Stimulated activated CD4-positive, alpha-beta T cell treated with anti-CD3 and anti-CD28 coated beads, Interleukin-15, amount 100 ng/mL, for 24 hours (primary cell): ENCODE measurements around the gene HELZ2.
"Not testable (repeated sequence)": the region's sequence is repeated elsewhere in the genome, so short reads cannot be mapped to it uniquely, and the experiment has no call there.

Source experiments
- DNase-seq: peaks from one replicate; pipeline ENCODE4 v3.0.0-alpha.2; 2020

Gene HELZ2

GRCh38 chr20:63563225-63563935 is 10.7 kb downstream of the HELZ2 start:
- DNase-seq: no peak

- no peak for DNase-seq
Observed at GRCh38 chr20:63562461-63563224, 11.4 kb downstream of the HELZ2 start.

DNA sequence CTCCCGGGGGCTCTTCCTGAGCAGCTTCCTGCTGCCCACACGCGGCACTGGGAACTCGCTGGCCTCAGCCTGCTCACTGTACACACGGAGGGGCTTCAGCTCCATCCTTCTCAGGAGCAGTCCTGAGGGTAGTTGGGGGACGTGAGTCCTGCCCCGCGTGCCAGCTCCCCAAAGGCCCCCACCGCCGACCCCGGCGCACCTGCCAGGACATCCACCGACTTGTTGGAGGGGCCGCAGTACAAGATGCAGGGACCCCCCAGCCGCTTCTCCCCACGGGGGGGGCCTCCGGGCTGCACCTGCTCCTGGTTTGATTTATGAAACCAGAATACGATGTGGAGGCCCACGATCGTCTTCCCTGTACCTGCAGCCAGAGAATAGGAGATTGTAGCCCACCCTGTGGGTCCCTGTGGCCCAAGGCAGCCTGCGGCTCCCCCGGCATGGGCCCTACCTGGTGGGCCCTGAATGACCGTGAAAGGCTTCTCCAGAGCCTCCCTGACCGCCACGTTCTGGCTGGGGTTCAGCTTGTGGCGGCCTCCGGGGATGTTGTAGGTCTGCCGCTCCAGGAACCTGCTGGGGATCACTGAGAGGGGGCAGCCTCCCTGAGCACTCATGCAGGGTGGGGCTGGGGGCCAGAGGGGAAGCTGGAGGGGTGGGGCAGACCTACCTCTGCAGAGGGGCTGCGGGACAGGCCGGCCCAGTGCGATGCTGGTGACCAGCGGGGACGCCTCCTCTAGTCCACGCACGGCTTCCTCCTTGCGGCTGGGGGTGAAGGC is 12.2 kb downstream of the HELZ2 start:
- DNase-seq: no peak

DNA sequence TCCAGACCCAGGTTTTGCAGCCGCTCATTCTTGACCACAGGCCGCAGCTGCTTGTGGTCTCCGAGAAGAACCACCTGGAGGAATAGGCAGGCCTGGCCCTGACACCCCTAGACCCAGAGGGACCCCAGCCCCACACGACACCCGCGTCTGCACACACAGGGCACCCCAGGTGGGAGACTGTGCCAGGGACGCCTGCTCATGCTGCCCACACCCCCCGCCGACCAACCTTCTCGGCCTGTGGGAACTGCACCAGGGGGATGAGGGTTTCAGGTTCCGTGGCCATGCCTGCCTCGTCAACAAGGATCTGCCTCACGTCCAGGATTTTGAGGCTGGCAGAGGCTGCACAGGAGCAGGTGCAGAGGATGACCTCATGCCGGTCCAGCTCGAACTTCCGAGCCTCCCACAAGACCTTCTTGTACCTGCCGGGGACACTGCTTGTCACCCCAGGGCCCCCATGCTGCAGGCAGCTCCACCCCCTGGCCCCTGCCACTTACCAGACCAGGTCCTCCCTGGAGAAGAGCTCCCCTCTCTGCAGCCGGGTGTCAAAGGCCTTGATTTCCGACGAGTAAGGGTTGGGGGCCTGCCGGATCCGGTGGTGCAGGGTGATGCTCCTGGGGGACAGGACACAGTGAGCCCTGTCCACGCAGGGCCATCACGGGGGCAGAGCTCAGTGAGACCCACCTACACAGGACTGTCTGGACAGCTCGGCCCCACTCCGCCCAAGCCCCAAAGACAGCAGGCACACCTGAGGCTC is 13.0 kb downstream of the HELZ2 start:
- DNase-seq: no peak

GRCh38 chr20:63560333-63560805 is 13.7 kb downstream of the HELZ2 start:
- DNase-seq: no peak

- DNase-seq: not testable (repeated sequence)
Observed at GRCh38 chr20:63559485-63560332, 14.3 kb downstream of the HELZ2 start.

DNA sequence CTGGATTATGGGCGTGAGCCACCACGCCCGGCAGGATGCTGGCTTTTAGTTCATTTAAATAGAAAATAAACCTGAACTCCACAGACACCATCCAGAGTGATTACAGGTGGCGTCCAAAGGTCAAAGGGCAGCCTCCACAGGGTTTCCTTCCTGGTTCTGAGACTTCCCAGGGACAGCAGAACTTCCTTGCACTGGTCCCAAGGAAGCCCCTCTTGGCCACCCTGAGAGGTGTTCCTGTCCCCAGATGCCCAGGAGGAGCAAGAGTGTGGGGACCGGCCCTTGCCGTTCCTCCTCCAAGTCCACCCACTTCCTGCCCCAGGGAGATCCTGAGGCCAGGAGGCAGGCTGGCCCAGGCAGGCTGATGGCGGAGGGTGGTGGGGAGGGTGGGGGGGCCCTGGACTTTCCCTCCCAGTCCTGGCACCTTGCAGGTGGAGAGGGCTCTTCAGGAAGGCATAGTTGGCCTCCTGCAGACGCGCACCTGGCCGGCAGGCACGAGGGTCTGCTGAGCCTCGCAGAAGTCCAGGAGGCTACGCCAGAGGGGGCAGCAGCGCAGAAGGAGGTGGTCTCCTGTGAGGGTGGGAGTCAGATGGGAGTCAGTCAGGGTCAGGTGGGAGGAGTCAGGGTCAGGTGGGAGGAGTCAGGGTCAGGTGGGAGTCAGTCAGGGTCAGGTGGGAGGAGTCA is 15.1 kb downstream of the HELZ2 start:
- no peak for DNase-seq

DNA sequence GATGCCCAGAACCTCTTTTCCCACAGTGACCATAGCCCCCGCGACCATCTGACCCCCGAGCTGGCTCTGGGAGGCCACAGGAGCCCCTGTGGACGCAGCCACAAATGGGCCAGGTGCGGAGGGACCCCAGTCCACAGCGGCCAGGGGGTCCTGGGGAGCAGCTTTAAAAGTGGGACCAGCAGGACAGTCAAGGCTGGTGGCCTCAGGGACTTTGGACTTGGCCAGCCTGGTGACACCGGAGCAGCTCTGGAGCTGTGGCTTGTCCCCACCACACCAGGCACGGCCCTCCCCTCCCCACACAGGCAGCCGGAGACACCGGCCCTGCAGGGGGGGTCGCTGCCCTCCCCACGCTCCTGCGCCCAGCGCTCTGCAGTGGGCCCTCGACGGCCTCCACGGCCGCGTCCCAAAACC is 16.6 kb downstream of the HELZ2 start:
- no peak for DNase-seq

DNA sequence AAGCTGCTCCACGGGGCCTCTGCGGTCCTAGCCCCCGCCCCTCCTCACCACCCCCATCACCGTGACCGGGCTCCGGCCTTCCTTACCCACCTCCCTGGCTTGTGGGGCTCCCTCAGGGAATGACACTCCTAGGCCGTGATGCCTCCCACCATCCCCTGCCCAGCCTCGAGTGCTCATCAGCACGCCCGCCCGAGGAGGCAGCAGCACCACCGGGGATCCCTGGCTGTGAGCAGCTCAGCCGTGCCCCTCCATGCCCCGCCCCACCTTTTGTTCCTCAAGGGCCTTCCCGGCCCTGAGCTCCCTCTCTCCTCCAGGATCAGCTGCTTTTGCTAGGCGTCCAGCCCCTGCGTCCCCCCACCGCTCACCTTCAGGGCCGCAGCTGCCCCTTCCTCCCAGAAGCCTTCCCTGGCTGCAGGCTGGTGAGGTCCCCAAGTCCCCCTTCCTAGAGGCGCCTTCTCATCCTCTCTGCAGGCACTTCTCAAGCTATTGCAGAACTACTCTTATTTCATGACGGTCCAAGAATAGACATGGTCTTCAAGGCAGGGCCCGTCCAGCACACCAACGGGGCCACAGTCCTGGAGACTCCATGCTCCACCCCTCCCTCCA is 17.1 kb downstream of the HELZ2 start:
- no peak for DNase-seq

DNA sequence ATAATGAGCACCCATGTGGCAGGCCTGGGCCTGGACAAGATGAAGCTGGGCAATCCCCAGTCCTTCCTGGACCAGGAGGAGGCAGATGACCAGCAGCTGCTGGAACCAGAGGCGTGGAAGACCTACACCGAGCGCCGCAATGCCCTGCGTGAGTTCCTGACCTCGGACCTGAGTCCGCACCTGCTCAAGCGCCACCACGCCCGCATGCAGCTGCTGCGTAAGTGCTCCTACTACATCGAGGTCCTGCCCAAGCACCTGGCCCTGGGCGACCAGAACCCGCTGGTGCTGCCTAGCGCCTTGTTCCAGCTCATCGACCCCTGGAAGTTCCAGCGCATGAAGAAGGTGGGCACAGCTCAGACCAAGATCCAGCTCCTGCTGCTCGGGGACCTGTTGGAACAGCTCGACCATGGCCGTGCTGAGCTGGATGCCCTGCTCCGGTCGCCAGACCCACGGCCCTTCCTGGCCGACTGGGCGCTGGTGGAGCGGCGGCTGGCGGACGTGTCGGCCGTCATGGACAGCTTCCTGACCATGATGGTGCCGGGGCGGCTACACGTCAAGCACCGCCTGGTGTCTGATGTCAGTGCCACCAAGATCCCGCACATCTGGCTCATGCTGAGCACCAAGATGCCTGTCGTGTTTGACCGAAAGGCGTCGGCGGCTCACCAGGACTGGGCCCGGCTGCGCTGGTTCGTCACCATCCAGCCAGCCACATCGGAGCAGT is 18.2 kb downstream of the HELZ2 start:
- DNase-seq: no peak

DNA sequence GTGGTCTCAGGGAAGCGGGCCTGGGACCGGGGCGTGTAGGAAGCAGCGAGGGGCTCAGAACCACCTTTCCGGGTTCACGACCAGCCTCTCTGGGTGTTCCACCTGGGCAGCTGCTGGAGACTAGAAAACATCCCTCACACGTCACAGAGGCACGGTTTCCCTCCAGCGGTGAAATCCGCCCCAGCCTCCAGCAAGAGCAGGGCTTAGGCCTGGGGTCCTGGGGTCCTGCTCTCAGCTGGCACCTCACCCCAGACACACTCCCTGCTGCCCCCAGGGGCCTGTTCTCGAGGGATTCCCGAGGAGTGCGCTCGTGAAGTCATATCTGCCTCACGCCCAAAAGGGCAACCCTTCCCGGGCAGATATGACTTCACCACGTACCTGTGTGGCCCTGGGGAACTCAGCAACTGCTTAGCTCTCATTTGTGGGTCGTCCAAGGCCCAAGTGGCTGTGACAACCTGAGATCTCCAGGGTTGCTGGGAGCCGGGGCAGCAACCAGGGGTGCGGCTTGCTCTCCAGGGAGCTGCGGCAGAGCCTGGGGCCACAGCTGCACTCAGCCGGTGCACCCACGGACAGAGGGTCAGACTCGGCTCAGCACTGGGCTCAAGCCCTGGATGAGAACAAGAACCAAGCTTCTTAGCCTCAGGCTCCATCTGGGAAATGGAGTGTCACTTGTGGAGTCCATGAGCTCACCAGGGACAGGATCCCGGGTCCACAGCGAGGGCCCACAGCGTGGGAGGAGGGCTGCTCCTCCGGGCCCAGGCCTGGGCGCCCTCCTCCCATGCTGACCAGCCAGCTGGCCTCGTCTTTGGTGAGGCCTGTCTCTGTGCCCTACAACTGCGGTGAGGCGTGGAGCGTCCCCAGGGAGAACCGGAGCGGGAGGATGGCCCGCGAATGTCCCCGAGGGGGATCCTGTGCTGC is 19.4 kb downstream of the HELZ2 start:
- no peak for DNase-seq

GRCh38 chr20:63553933-63554290 is 20.1 kb downstream of the HELZ2 start, which contains the start of gene FNDC11:
TSS of gene FNDC11 (plus strand) at chr20:63554159. CDS start at chr20:63555664, 1,505 bp downstream.
- peak; percentile 56 for DNase-seq

DNA sequence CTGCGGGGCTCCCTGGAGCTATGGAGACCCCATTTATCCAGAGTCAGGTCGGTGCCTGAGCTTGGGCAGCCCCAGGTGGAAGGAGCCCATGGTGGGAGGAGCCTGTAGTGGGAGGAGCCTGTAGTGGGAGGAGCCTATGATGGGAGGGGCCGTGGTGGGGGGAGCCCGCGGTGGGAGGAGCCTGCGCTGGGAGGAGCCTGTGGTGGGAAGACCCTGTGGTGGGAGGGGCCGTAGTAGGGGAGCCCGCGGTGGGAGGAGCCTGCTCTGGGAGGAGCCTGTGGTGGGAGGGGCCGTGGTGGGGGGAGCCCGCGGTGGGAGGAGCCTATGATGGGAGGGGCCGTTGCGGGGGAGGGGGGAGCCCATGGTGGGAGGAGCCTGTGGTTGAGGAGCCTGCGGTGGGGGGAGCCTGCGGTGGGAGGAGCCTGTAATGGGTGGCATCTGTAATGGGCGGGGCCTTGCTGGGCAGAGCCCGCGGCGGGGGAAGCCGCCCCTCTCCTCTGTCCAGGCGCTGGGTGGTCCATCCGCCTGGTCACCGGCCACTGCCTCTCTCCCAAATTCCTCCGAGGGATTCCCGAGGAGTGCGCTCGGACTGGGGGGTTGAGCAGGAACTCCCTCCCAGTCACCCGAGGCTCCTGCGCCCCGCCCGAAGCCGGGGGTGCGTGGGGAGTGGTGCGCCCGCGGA is 20.6 kb downstream of the HELZ2 start:
- DNase-seq: peak; percentile 83

- DNase-seq: peak; percentile 35
Observed at GRCh38 chr20:63552481-63553249, 21.4 kb downstream of the HELZ2 start.

DNA sequence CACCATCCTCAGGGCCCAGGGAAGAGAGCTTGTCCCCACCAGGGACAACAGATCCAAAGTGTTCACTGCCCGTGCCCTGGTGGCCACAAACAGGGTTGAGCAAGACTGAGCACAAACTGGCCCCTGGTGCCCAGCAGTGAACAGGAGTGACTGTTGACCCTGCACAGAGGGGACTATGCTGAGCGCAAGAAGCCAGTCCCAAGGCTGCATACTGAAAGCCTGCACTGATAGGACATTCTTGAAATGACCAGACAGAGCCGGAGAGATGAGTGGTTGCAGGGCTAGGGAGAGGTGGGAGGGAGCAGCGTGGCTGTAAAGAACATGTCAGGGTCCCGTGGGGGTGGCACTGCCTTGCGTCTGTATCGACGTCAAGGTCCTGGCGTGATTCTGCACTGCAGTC is 23.0 kb downstream of the HELZ2 start:
- no peak for DNase-seq

DNA sequence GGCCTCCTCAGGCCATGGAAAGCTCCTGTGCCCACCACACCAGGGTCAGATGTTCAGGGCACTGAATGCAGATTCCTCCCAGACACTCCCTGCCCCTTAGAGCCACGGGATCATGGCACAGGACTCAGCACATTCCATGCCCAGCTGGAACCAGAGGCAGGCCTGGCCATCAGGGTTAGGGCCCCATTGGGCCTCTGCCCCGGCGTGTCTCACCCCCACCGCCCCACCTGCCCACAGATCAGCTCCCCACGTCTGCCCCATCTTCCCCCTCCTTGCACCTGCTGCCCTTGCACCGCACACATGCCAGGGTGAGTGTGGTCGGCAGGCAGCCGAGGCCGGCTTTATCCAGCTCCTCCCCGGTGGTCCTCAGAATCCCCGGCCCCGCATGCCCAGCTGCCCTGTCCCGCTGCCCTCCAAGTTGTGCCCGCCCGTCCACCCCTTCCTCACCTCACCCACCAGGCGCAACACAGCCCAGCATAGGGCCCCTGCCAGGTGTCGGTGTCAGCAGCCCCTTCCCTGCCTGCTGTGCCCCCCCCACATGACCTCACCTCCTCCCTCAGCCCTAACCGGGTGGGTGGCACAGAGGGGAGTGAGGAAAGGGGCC is 24.3 kb downstream of the HELZ2 start:
- DNase-seq: no peak

- DNase-seq: no peak
Observed at GRCh38 chr20:63549019-63549418, 25.0 kb downstream of the HELZ2 start.
